Measurements from ENCODE around the gene SYTL3. TPM values are rescaled to one million over a fixed set of nuclear protein-coding genes. Genes with fewer than 3 reads are reported as not detected.

SYTL3 gene
- total RNA-seq, 1 experiment from 2014 or later: 0.86 TPM

- H3K36me3 ChIP-seq (ENCODE audit: control insufficient read depth, insufficient read depth, low read length): no peaks in the 10 kb centered on the region
- peak overlapping the region; percentile 93 for H3K27ac Mint-ChIP-seq (ENCODE audit: unreplicated experiment)
Observed at GRCh38 chr6:158707821-158708195, 58.0 kb downstream of the SYTL3 start.

GRCh38 chr6:158708239-158708638 lies 58.4 kb downstream of the SYTL3 start:
- Histone ChIP-seq H3K4me1 (peaks cover 43% of the 10 kb centered on the region), H3K36me3 (ENCODE audit: control insufficient read depth, insufficient read depth, low read length) (no peaks in the 10 kb centered on the region), H3K9me3 (no peaks in the 10 kb centered on the region), H3K4me3 (ENCODE audit: low read depth, low read length) (no peak overlapping the region), H3K27me3 (replicated peaks; ENCODE audit: control insufficient read depth, insufficient read depth, low read length) (no peaks in the 10 kb centered on the region)
- Mint-ChIP-seq H3K36me3 (ENCODE audit: insufficient read depth, unreplicated experiment) (peaks cover 6% of the 10 kb centered on the region), H3K27me3 (ENCODE audit: insufficient read depth, unreplicated experiment) (no peaks in the 10 kb centered on the region), H3K4me3 (ENCODE audit: unreplicated experiment) (peak overlapping the region; percentile 27), H3K9me3 (ENCODE audit: unreplicated experiment) (no peaks in the 10 kb centered on the region), H3K4me1 (ENCODE audit: low read depth, unreplicated experiment) (peaks cover 21% of the 10 kb centered on the region), H3K27ac (ENCODE audit: unreplicated experiment) (peak overlapping the region; percentile 93)
- BruUV-seq (replicated peaks): no TSS peak
- DNase-seq: no peak
- TF ChIP-seq CTCF (IDR thresholded peaks at IDR 0.05; ENCODE audit: insufficient read depth in 1 of 2, low read depth in 1 of 2, low read length in 1 of 2, severe bottlenecking in 1 of 2, unreplicated experiment in 1 of 2): no peak
- intact Hi-C loops (cut with micrococcal nuclease; ENCODE audit: unreplicated experiment): no loop called here
- POLR2A ChIA-PET: no interaction called here
- CTCF ChIA-PET: no interaction called here

More at GRCh38 chr6:158707821-158708195, 58.0 kb downstream of the SYTL3 start:
- TSS peak; percentile 95 for BruUV-seq (replicated peaks)
- Mint-ChIP-seq H3K4me3 (ENCODE audit: unreplicated experiment) (no peak overlapping the region), H3K27me3 (ENCODE audit: insufficient read depth, unreplicated experiment) (no peaks in the 10 kb centered on the region), H3K36me3 (ENCODE audit: insufficient read depth, unreplicated experiment) (peaks cover 6% of the 10 kb centered on the region), H3K4me1 (ENCODE audit: low read depth, unreplicated experiment) (peaks cover 21% of the 10 kb centered on the region), H3K9me3 (ENCODE audit: unreplicated experiment) (no peaks in the 10 kb centered on the region)
- no peaks in the 10 kb centered on the region for H3K9me3 ChIP-seq
- no peaks in the 10 kb centered on the region for H3K27me3 ChIP-seq (replicated peaks; ENCODE audit: control insufficient read depth, insufficient read depth, low read length)
- TF ChIP-seq CTCF (IDR thresholded peaks at IDR 0.05; ENCODE audit: insufficient read depth in 1 of 2, low read depth in 1 of 2, low read length in 1 of 2, severe bottlenecking in 1 of 2, unreplicated experiment in 1 of 2): peak in 1 of 2 experiments; percentile 8
- intact Hi-C loops (cut with micrococcal nuclease; ENCODE audit: unreplicated experiment): no loop called here
- H3K4me3 ChIP-seq (ENCODE audit: low read depth, low read length): no peak overlapping the region
- ChIA-PET POLR2A (no interaction called here), CTCF (interaction anchor here (0.8 kb wide), 1 partner anchor 11 kb away, joined by 3 read pairs; no protein-coding TSS in a partner anchor)
- H3K4me1 ChIP-seq: peaks cover 43% of the 10 kb centered on the region
- DNase-seq: no peak

- Mint-ChIP-seq H3K9me3 (ENCODE audit: unreplicated experiment) (no peaks in the 10 kb centered on the region), H3K4me3 (ENCODE audit: unreplicated experiment) (no peak overlapping the region), H3K27ac (ENCODE audit: unreplicated experiment) (no peak overlapping the region), H3K27me3 (ENCODE audit: insufficient read depth, unreplicated experiment) (no peaks in the 10 kb centered on the region), H3K4me1 (ENCODE audit: low read depth, unreplicated experiment) (peaks cover 21% of the 10 kb centered on the region), H3K36me3 (ENCODE audit: insufficient read depth, unreplicated experiment) (no peaks in the 10 kb centered on the region)
- TF ChIP-seq CTCF (IDR thresholded peaks at IDR 0.05; ENCODE audit: insufficient read depth in 1 of 2, low read depth in 1 of 2, low read length in 1 of 2, severe bottlenecking in 1 of 2, unreplicated experiment in 1 of 2): no peak
- intact Hi-C loops (cut with micrococcal nuclease; ENCODE audit: unreplicated experiment): no loop called here
- H3K4me1 ChIP-seq: peaks cover 34% of the 10 kb centered on the region
- no peaks in the 10 kb centered on the region for H3K27me3 ChIP-seq (replicated peaks; ENCODE audit: control insufficient read depth, insufficient read depth, low read length)
- CTCF ChIA-PET: no interaction called here
- H3K4me3 ChIP-seq (ENCODE audit: low read depth, low read length): no peak overlapping the region
- H3K9me3 ChIP-seq: no peaks in the 10 kb centered on the region
- no peaks in the 10 kb centered on the region for H3K36me3 ChIP-seq (ENCODE audit: control insufficient read depth, insufficient read depth, low read length)
- DNase-seq: no peak
- BruUV-seq (replicated peaks): no TSS peak
- POLR2A ChIA-PET: no interaction called here
Observed at GRCh38 chr6:158709809-158710208, 60.0 kb downstream of the SYTL3 start.

Data from Caco-2 (cell line).